Activated CD4-positive, alpha-beta T cell treated with anti-CD3 and anti-CD28 coated beads for 36 hours (primary cell): ENCODE results near the gene IL17RD. TPM values are rescaled to one million over a fixed set of nuclear protein-coding genes. Genes with fewer than 3 reads are reported as not detected.

ENCODE experiments used
- ATAC-seq: fragments of 200-7000 bp; cut with Tn5 transposase; one replicate; pipeline ENCODE4 v1.10.0; 2021; ENCODE audit warnings: mild to moderate bottlenecking, moderate library complexity
- CTCF ChIA-PET: fragments of 350-600 bp; sonication (Branson Sonifier 250); formaldehyde crosslinking; loops from one replicate; lab custom pipeline; 2021; ENCODE audit warnings: antibody characterized with exemption; lab: Charles Lee
- POLR2A ChIA-PET: fragments of 350-600 bp; sonication (Branson Sonifier 250); formaldehyde crosslinking; loops from one replicate; lab custom pipeline; 2021; ENCODE audit warnings: antibody characterized with exemption, inconsistent platforms; lab: Charles Lee
- DNase-seq: peaks from one replicate; pipeline ENCODE4 v3.0.0-alpha.2; 2020
- H3K27ac Mint-ChIP-seq: one replicate; pipeline ENCODE4 v1.8.0; 2021; ENCODE audit warnings: mixed read lengths
- H3K27me3 Mint-ChIP-seq: one replicate; pipeline ENCODE4 v1.8.0; 2021; ENCODE audit warnings: mixed read lengths
- H3K36me3 Mint-ChIP-seq: one replicate; pipeline ENCODE4 v1.8.0; 2021; ENCODE audit warnings: low read depth, mixed read lengths
- H3K4me1 Mint-ChIP-seq: one replicate; pipeline ENCODE4 v1.8.0; 2021; ENCODE audit warnings: mixed read lengths
- H3K4me3 Mint-ChIP-seq: one replicate; pipeline ENCODE4 v1.8.0; 2021; ENCODE audit warnings: mild to moderate bottlenecking, moderate library complexity, mixed read lengths
- H3K9me3 Mint-ChIP-seq: one replicate; pipeline ENCODE4 v1.8.0; 2021; ENCODE audit warnings: low read depth, mixed read lengths
- intact Hi-C, 2 experiments: fragments of 100-400 bp; cut with DNase I in 1 of 2; cut with micrococcal nuclease in 1 of 2; formaldehyde crosslinking; loops; one replicate each; pipeline versions ENCODE4 v1.14.2 to v1.15.1; 2022 to 2024; cut with DNase I, micrococcal nuclease
- total RNA-seq, 2 experiments: library from RNA; stranded (reverse); gene quantifications; one replicate each; pipeline ENCODE4 v1.2.3, GENCODE V29; 2021

The IL17RD gene
- under 1 TPM; 0.05 to 0.18 TPM for total RNA-seq

DNA sequence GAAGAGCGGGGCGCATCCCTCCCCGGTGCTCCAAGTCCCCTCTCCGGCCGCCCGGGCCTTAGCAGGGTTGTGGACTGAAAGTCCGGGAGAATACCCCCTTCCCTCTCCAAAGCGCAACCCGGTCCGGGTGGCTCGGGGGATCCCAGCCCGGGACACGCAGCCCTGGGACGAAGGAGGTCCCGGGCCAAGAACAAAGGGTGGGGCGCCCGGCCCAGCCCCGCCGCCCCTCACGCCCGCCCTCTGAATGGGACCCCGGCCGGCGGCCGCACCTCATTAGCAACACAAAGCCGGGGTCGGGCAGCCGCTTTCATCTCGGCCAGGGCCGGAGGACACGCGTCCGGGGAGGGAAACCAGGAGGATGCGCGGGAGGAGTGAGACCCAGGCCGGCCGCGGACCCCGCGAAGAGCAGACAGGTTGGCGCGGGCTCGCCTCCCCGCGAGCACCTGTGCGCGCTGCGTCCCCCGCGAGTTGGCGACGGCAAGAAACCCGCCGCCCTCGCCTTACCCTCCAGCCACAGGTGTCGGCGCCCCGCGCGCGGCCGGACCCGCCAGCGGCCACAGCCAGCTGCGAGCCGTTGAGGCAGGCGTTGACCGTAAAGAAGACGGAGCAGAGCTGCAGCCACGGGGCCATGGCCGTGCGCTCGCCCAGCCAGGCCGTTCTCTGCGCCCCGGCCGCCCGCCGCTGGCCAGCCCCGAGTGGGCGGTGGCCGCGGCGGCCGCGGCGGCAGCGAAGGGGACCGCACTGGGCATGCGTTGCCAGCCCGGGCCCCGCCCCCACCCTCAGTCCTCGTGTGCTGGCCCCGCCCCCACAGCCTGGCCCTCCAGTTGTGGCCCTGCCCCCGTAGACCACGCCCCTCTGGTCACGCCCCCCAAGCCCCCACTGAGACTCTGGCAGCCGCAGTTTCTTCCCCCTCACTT, at the start of gene IL17RD:
TSS of gene IL17RD (minus strand) at position 697 of the 917 bp plus-strand sequence. CDS start at position 630, 67 bp downstream.
- Mint-ChIP-seq H3K27me3 (peaks cover 61% of the 10 kb centered on the region), H3K27ac (no peak within 1 kb of the TSS), H3K9me3 (no peaks in the 10 kb centered on the region), H3K4me3 (peak within 1 kb of the TSS; percentile 68), H3K36me3 (no peaks in the 10 kb centered on the region), H3K4me1 (peaks cover 7% of the 10 kb centered on the region)
- DNase-seq, result peak; percentile 82
- POLR2A ChIA-PET, result interaction anchor here (0.5 kb wide), 1 partner anchor 611 kb away, joined by 3 read pairs; no protein-coding TSS in a partner anchor
- peak; percentile 79 for ATAC-seq
- CTCF ChIA-PET, result no interaction called here
- intact Hi-C loops, result loop anchor here in 1 of 2 experiments (1.0 to 10.0 kb wide), 3 partner anchors 62 to 432 kb away; partner anchors contain the start of genes APPL1, ARF4 and PDE12

DNA sequence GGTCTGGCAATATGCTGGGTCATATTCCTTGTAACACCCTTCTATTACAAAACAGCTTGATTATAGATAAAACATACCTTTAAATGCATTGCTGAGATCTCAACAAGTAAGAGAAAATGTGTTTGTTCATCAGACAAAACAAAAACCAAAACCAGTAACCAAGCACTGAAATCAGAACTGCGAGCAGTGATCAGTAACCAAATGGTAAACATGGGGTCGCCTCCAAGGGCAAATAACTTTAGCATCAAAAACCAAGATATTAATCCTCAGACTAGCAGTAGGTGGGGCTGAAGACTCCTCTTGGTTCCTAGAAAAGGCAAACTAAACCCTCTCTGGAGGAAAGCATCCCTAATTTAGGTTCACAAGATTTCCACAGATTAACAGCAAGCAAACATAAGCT, 41.3 kb upstream of the IL17RD start:
- ChIA-PET CTCF (interaction anchor here (0.6 kb wide), 1 partner anchor 177 kb away, joined by 3 read pairs; no protein-coding TSS in a partner anchor), POLR2A (no interaction called here)
- no peak overlapping the region for H3K27ac Mint-ChIP-seq
- no peaks in the 10 kb centered on the region for H3K27me3 Mint-ChIP-seq
- no peaks in the 10 kb centered on the region for H3K36me3 Mint-ChIP-seq
- H3K4me1 Mint-ChIP-seq, result no peaks in the 10 kb centered on the region
- H3K4me3 Mint-ChIP-seq, result no peak overlapping the region
- no peaks in the 10 kb centered on the region for H3K9me3 Mint-ChIP-seq
- ATAC-seq, result no peak
- intact Hi-C loops, result no loop called here
- DNase-seq, result no peak

DNA sequence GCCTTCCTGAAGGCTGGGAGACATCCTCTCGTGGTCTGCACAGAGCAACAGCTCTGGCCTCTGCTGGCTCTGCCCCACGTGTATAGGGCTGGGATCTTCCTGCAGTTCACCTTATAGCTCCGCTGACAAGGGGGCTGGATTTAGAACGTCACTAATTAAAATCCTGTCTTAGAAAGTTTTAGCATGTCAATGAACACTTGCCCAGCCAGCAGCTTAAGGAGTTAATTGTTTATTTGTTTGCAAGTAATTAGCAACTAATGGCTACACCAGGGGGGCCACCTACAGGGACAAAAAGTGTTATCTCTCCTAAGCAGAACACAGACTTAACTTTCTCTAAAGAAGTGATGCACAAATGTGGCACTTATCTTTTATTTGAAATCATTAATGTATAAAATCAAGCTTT, 34.7 kb upstream of the IL17RD start, which contains the start of gene HESX1:
TSS of gene HESX1 (minus strand) at position 84 of the 403 bp plus-strand sequence. CDS start at position 24, 60 bp downstream.
- ChIA-PET POLR2A (no interaction called here), CTCF (no interaction called here)
- Mint-ChIP-seq H3K27ac (no peak within 1 kb of the TSS), H3K27me3 (peaks cover 7% of the 10 kb centered on the region), H3K36me3 (no peaks in the 10 kb centered on the region), H3K4me3 (no peak within 1 kb of the TSS), H3K9me3 (no peaks in the 10 kb centered on the region), H3K4me1 (no peaks in the 10 kb centered on the region)
- intact Hi-C loops, result no loop called here
- DNase-seq (no peak), ATAC-seq (no peak)

DNA sequence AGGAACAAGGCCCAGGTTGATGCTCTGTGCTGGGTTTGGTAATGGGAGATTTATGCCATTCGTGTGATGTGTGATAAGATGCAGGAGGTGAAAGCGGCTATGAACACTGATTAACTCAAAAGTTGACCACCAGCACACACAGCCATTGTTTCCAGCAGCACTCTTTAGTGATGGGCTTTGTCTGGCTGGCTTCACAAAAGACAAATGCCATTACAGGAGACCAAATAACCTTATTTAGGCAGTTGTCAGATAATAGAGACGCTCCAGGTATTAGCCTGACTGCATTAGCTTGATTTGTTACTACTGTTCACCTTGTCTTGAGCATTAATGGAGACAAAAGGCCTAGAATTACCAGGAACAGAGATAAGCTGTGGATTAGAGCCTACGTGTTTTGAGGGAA, 29.5 kb upstream of the IL17RD start:
- Mint-ChIP-seq H3K4me1 (no peaks in the 10 kb centered on the region), H3K4me3 (no peak overlapping the region), H3K36me3 (no peaks in the 10 kb centered on the region), H3K27me3 (peaks cover 14% of the 10 kb centered on the region), H3K27ac (no peak overlapping the region), H3K9me3 (no peaks in the 10 kb centered on the region)
- no peak for DNase-seq
- intact Hi-C loops, result no loop called here
- ChIA-PET POLR2A (no interaction called here), CTCF (interaction anchor here (2.3 kb wide), 1 partner anchor 11 kb away, joined by 8 read pairs; no protein-coding TSS in a partner anchor)
- ATAC-seq, result no peak

DNA sequence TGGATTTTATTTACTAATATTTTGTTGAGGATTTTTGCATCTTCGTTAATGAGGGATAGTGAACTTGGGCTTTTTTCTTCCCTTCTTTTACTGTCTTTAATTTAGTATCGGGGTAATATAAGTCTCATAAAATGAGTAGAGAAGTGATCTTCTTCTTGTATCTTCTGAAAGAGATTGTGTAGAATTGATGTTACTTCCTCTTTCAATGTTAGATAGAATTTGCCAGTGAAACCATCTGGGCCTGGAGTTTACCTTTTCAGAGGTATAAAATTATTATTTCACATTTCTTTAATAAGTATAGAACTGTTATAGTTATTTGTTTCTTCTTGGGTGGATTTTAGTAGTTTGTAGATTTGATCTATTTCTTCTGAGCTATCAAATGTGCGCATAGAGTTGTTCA, 26.9 kb upstream of the IL17RD start:
- intact Hi-C loops, result no loop called here
- ATAC-seq (no peak), DNase-seq (no peak)
- H3K4me1 Mint-ChIP-seq, result no peaks in the 10 kb centered on the region
- ChIA-PET POLR2A (no interaction called here), CTCF (no interaction called here)
- H3K27me3 Mint-ChIP-seq, result peaks cover 13% of the 10 kb centered on the region
- H3K27ac Mint-ChIP-seq, result no peak overlapping the region
- H3K4me3 Mint-ChIP-seq, result no peak overlapping the region
- H3K36me3 Mint-ChIP-seq, result no peaks in the 10 kb centered on the region
- no peaks in the 10 kb centered on the region for H3K9me3 Mint-ChIP-seq

DNA sequence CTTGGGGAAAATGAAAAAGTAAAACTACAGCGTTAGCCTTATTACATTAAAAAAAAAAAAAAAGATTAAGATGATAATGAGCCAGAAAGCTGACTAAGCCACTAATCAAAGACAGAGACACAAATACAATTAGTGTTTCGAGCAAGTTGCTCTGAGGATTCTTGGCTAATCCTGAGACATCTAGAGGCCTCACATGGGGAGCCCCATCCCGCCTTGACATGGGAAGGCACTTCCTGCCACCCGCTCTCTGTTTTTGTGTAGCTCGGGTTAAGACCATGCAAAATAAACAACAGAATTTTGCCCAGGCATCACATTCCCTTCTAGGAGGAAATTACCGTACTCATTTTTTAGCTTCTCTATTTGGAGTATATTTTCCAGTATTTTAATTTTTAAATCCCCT, 19.4 kb upstream of the IL17RD start:
- H3K4me1 Mint-ChIP-seq, result no peaks in the 10 kb centered on the region
- ChIA-PET CTCF (interaction anchor here (0.9 to 2.8 kb wide), 2 partner anchors 9 to 11 kb away, joined by 3 to 8 read pairs; no protein-coding TSS in a partner anchor), POLR2A (interaction anchor here (0.6 kb wide), 1 partner anchor 405 kb away, joined by 3 read pairs; no protein-coding TSS in a partner anchor)
- no peak for ATAC-seq
- H3K9me3 Mint-ChIP-seq, result no peaks in the 10 kb centered on the region
- no peaks in the 10 kb centered on the region for H3K36me3 Mint-ChIP-seq
- H3K4me3 Mint-ChIP-seq, result no peak overlapping the region
- intact Hi-C loops, result no loop called here
- peaks cover 4% of the 10 kb centered on the region for H3K27me3 Mint-ChIP-seq
- no peak for DNase-seq
- no peak overlapping the region for H3K27ac Mint-ChIP-seq

DNA sequence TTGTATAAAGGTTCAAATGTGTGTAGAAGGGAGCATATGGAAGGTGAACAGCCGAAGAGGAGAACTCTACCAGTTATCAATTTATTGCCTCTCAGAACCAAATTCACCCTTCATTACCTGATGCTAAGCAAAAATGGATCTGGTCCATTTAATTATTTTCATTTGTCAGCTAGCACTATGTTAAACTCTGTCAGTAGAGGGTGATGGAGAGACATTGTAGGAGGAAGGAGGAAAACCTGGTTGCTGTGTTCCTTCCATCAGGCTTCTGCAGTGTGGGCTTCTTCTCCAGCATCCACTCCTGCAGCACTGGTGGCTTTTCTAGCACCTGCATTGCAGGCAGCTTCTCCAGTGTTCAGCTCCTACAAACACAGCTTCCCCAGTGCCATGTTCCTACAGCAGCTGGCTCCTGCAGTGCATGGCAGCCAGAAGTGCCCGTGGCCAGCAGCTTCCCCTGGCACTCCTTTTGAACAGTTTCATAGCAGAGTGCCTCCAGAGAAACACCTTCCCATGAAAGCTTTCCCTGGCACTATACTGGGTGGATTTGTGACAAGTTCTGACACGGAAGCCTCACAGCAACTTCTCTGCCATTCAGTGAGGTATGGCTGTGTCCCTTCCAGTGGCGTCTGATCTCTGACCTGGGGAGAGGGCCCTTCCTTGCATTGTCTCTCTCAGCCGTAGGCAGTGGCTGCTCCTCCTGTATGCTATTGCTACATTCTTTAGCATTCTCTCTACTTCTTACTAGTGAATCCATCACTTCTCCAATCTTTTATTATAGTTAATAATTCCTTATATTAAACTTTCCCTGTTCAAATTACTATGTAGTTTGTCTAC, 14.6 kb upstream of the IL17RD start:
- H3K36me3 Mint-ChIP-seq, result no peaks in the 10 kb centered on the region
- H3K9me3 Mint-ChIP-seq, result no peaks in the 10 kb centered on the region
- ATAC-seq (no peak), DNase-seq (no peak)
- CTCF ChIA-PET, result interaction anchor here (0.6 to 1.3 kb wide), 5 partner anchors 9 to 219 kb away, joined by 3 to 4 read pairs (median 3); no protein-coding TSS in a partner anchor
- no peak overlapping the region for H3K4me3 Mint-ChIP-seq
- H3K27ac Mint-ChIP-seq, result no peak overlapping the region
- peaks cover 8% of the 10 kb centered on the region for H3K27me3 Mint-ChIP-seq
- no peaks in the 10 kb centered on the region for H3K4me1 Mint-ChIP-seq
- POLR2A ChIA-PET, result interaction anchor here (0.6 kb wide), 1 partner anchor 101 kb away, joined by 3 read pairs; no protein-coding TSS in a partner anchor
- intact Hi-C loops, result loop anchor here in 1 of 2 experiments (10.0 kb wide), 1 partner anchor 675 kb away; no protein-coding TSS in a partner anchor

DNA sequence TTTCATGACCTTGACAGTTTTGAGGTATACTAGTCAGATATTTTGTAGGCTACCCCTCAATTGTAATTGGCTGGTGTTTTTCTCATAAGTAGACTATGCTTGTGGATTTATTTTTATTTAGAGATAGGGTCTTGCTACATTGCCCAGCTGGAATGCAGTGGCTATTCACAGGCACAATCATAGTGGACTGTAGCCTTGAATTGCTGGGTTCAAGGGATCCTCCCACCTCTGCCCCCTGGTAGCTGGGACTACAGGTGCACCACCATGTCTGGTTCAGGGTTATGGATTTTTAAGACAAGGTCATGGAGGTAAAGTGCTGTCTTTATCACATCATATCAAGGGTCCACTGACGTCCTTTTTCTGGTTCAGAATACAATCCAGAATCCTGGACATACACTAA, 10.9 kb upstream of the IL17RD start:
- no peak for ATAC-seq
- POLR2A ChIA-PET, result no interaction called here
- Mint-ChIP-seq H3K27ac (no peak overlapping the region), H3K9me3 (no peaks in the 10 kb centered on the region), H3K4me1 (no peaks in the 10 kb centered on the region), H3K4me3 (no peak overlapping the region), H3K36me3 (no peaks in the 10 kb centered on the region), H3K27me3 (peaks cover 9% of the 10 kb centered on the region)
- DNase-seq, result no peak
- intact Hi-C loops, result loop anchor here in 1 of 2 experiments (10.0 kb wide), 1 partner anchor 679 kb away; no protein-coding TSS in a partner anchor
- CTCF ChIA-PET, result no interaction called here

DNA sequence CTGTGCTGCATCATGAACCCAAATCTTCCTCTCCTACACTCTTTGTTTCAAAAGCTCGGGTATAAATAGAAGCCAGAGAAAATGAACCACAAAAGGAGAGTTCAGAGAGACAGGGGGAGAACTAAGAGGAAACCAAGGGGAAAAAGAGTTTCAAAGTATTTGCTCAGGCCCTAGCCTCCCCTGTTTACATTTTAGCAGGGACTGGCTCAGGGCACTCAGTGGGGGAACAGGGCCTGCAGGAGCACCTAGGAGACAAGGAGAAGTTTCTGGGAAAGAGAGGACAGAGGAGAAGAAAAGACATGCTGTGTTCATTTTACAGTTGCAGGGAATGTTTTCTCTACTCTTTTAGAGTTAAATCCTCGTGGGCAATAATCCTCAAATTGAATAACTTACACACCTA, 8.5 kb upstream of the IL17RD start:
- ChIA-PET POLR2A (no interaction called here), CTCF (no interaction called here)
- intact Hi-C loops, result loop anchor here in 1 of 2 experiments (5.0 to 10.0 kb wide), 2 partner anchors 224 to 681 kb away; no protein-coding TSS in a partner anchor
- Mint-ChIP-seq H3K9me3 (no peaks in the 10 kb centered on the region), H3K4me1 (peaks cover 4% of the 10 kb centered on the region), H3K36me3 (no peaks in the 10 kb centered on the region), H3K27me3 (peaks cover 20% of the 10 kb centered on the region), H3K27ac (no peak overlapping the region), H3K4me3 (no peak overlapping the region)
- no peak for ATAC-seq
- no peak for DNase-seq

DNA sequence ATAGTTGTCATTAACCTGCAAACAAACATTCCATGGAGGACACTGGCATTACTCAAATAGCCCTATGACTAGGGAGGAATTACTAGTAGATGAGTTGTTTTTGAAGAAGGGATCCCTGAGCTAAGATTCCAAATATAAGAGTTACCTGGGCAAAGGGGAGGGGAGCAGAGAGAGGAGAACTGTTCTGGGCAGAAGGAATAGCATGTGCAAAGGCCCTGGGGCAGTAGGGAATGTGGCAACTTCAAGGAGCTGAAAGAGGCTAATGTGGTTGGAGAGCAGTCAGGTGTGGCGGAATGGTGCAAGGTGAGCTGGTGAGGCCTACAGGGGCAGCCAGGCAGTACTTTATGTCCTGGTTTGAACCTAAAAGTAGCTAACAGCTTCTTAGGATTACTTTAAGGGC, 5.8 kb upstream of the IL17RD start:
- Mint-ChIP-seq H3K9me3 (no peaks in the 10 kb centered on the region), H3K4me3 (no peak overlapping the region), H3K27me3 (peaks cover 36% of the 10 kb centered on the region), H3K4me1 (peaks cover 4% of the 10 kb centered on the region), H3K36me3 (no peaks in the 10 kb centered on the region), H3K27ac (no peak overlapping the region)
- DNase-seq (no peak), ATAC-seq (no peak)
- POLR2A ChIA-PET, result interaction anchor here (0.6 kb wide), 1 partner anchor 8 kb away, joined by 3 read pairs; no protein-coding TSS in a partner anchor
- intact Hi-C loops, result loop anchor here in 1 of 2 experiments (1.0 to 10.0 kb wide), 4 partner anchors 56 to 684 kb away; partner anchors contain the start of gene APPL1
- CTCF ChIA-PET, result interaction anchor here (0.6 to 3.7 kb wide), 13 partner anchors 8 to 425 kb away, joined by 3 to 18 read pairs (median 4); no protein-coding TSS in a partner anchor
